Regular cardiac myocyte (primary cell): ENCODE measurements around the gene TTC6. TPM values are rescaled to one million over a fixed set of nuclear protein-coding genes. Genes with fewer than 3 reads are reported as not detected.

Experiments used
- total RNA-seq: library from RNA; depleted of rRNA; stranded (reverse); fragments of >200 nt; gene quantifications from 2 replicates; pipeline ENCODE4 v1.2.3, GENCODE V29; 2014

TTC6 gene, protein sequence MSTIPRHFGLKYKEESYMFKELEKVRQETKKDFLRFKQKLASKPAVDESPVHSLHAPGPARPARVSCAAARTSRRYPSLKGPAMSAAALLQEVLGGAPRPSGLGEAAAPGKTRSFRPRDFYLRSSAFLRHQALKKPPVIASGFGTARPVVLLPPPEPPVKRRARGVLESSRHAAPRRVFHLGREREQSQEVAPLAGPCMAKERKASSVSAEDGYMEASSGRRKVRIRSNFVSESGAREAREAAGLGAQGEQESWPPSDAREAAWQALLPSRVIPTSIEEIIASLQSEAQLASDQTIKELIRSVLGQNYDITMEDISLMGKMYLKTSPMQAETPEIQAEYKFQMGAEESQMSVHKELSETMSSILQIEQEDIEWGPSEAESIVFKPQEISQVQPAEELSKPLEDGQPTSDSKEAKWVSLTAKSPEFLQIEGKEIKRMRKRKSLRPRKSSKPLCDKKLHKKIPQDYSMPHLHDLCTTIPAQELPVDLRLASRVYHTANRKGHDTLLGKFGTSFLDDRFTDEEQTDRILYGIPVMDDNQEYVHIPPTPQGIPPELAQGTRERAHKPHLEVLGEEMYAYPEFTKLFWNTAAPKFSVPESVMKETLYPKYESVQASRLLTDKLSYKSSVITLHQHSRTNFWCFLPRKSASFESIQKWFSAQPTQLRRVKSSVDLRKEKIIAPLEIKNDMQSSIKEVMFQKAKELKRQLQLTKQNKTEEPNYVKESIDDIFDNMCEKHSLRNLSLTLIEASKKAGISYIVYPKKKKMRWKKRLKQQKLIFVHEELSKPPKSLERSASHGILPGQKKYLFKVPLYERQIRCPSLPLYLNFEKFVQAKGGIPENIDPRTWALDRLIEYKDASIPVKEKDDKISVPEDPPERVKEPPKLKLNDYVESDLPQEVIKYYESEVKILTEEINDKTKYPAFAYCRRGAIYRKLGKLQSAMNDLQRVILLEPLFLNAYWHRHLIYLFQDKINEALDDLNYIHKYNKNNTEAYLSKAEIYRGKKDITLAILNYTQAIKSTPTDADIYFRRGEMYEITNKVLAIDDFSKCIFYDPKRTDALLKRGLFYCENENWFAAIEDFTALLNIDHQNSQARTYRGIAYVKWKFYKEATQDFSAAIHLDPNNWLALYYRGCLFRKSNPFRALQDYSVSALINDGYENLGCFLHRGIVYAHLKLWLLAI (N-terminal part only)
- not detected in 2 replicates for total RNA-seq

DNA sequence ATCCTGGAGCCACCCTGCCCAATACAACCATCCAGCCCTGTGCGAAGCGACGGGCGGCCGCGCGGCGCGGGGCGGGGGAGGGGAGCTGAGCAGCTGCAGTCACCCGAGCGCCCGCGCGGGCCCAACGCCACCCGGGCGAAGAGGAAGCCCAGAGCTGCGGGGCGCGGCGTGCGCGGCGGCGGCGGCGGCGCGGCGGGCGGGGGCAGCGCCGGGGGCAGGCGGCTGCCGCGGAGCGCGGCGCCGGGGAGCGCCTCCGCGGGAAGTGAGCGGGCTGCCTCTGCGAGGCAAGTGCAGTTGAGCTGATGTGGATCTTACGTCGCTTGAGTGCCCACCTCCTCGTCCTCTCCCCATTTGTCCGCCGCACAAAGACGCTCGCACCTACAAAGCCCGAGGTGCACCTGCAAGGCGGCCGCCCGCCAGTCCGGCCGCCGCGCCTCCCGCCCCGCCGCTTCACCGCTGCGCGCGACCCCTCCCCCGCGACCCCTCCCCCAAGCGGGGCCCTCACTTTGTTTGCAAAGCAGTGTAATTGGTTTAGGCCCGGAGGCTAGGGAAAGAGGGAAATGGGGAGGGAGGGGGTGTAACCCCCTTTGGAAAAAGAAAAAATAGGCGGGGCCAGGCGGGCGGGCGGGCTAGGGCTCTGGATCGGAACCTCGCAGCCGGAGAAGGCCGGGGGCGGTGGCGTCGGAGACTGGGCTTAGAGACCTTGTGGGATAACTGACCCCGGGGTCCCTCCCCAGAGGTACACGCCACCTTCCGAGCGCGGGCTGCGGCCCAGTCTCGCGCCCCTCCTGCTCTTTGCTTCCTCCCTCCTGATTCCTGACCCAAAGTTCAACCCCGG is at the start of gene TTC6, which contains the start of gene FOXA1:
TTC6 (plus strand) TSS at position 659 of the 838 bp plus-strand sequence. CDS start 26,436 bp downstream, outside the sequence.
FOXA1 (minus strand) TSS at position 279 of the 838 bp plus-strand sequence; CDS start at position 2, 277 bp downstream.

Other genes with a start within 250 kb of the TTC6 start
- gene FOXA1, start 380 bp upstream of the TTC6 start, total RNA-seq, result not detected in 2 replicates